Osteocyte (in vitro differentiated cells): Measurements from ENCODE around the gene CRACDL. TPM values are rescaled to one million over a fixed set of nuclear protein-coding genes. Genes with fewer than 3 reads are reported as not detected.

Experiments
- DNase-seq: peaks from one replicate; pipeline ENCODE4 v3.0.0; 2021; ENCODE audit warnings: mixed read lengths; ENCODE audit not compliant: unreplicated experiment; ENCODE audit errors: extremely low spot score
- H3K27ac Mint-ChIP-seq: one replicate; pipeline ENCODE4 v1.8.0; 2021; ENCODE audit warnings: mild to moderate bottlenecking, mixed read lengths; ENCODE audit not compliant: unreplicated experiment
- H3K27me3 Mint-ChIP-seq: one replicate; pipeline ENCODE4 v1.8.0; 2021; ENCODE audit warnings: mixed read lengths; ENCODE audit not compliant: unreplicated experiment
- H3K36me3 Mint-ChIP-seq: one replicate; pipeline ENCODE4 v1.8.0; 2021; ENCODE audit warnings: mixed read lengths; ENCODE audit not compliant: unreplicated experiment
- H3K4me1 Mint-ChIP-seq: one replicate; pipeline ENCODE4 v1.8.0; 2021; ENCODE audit warnings: mixed read lengths; ENCODE audit not compliant: unreplicated experiment
- H3K4me3 Mint-ChIP-seq: one replicate; pipeline ENCODE4 v1.8.0; 2021; ENCODE audit warnings: mild to moderate bottlenecking, moderate library complexity, mixed read lengths; ENCODE audit not compliant: unreplicated experiment
- H3K9me3 Mint-ChIP-seq: one replicate; pipeline ENCODE4 v1.8.0; 2021; ENCODE audit warnings: mixed read lengths; ENCODE audit not compliant: unreplicated experiment
- total RNA-seq: library from RNA; stranded (reverse); gene quantifications from 2 replicates; pipeline ENCODE4 v1.2.1, GENCODE V29; 2021
- TF ChIP-seq, protein P1 (sequence below): fragments of 200-600 bp; sonication (generic); IDR thresholded peaks from 2 replicates; pipeline ENCODE4 v1.5.0; 2021; ENCODE audit warnings: antibody characterized with exemption, mild to moderate bottlenecking, moderate library complexity

The CRACDL gene
- total RNA-seq, 1 donor from 2014 or later: 1.3 TPM

GRCh38 chr2:98799375-98800329 lies 136.4 kb downstream of the CRACDL start:
- Mint-ChIP-seq H3K9me3 (no peaks in the 10 kb centered on the region), H3K27ac (no peak overlapping the region), H3K4me1 (no peaks in the 10 kb centered on the region), H3K27me3 (peaks cover 12% of the 10 kb centered on the region), H3K4me3 (no peak overlapping the region), H3K36me3 (no peaks in the 10 kb centered on the region)
- TF ChIP-seq, protein P1, sequence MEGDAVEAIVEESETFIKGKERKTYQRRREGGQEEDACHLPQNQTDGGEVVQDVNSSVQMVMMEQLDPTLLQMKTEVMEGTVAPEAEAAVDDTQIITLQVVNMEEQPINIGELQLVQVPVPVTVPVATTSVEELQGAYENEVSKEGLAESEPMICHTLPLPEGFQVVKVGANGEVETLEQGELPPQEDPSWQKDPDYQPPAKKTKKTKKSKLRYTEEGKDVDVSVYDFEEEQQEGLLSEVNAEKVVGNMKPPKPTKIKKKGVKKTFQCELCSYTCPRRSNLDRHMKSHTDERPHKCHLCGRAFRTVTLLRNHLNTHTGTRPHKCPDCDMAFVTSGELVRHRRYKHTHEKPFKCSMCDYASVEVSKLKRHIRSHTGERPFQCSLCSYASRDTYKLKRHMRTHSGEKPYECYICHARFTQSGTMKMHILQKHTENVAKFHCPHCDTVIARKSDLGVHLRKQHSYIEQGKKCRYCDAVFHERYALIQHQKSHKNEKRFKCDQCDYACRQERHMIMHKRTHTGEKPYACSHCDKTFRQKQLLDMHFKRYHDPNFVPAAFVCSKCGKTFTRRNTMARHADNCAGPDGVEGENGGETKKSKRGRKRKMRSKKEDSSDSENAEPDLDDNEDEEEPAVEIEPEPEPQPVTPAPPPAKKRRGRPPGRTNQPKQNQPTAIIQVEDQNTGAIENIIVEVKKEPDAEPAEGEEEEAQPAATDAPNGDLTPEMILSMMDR: no peak
- DNase-seq: peak; percentile 62

GRCh38 chr2:98796775-98797544 lies 139.1 kb downstream of the CRACDL start:
- H3K4me1 Mint-ChIP-seq: no peaks in the 10 kb centered on the region
- peak; percentile 80 for DNase-seq
- TF ChIP-seq, protein P1: no peak

GRCh38 chr2:98795891-98796676 lies 139.9 kb downstream of the CRACDL start:
- H3K9me3 Mint-ChIP-seq: no peaks in the 10 kb centered on the region
- DNase-seq: peak; percentile 64
- H3K4me1 Mint-ChIP-seq: no peaks in the 10 kb centered on the region
- H3K27ac Mint-ChIP-seq: no peak overlapping the region
- peaks cover 19% of the 10 kb centered on the region for H3K27me3 Mint-ChIP-seq
- no peaks in the 10 kb centered on the region for H3K36me3 Mint-ChIP-seq
- TF ChIP-seq, protein P1: no peak
- no peak overlapping the region for H3K4me3 Mint-ChIP-seq

More at GRCh38 chr2:98796775-98797544, 139.1 kb downstream of the CRACDL start:
- no peaks in the 10 kb centered on the region for H3K9me3 Mint-ChIP-seq
- H3K36me3 Mint-ChIP-seq: no peaks in the 10 kb centered on the region
- peaks cover 19% of the 10 kb centered on the region for H3K27me3 Mint-ChIP-seq
- H3K27ac Mint-ChIP-seq: no peak overlapping the region
- H3K4me3 Mint-ChIP-seq: no peak overlapping the region

GRCh38 chr2:98793897-98794830 lies 141.9 kb downstream of the CRACDL start:
- Mint-ChIP-seq H3K4me3 (no peak overlapping the region), H3K9me3 (no peaks in the 10 kb centered on the region), H3K27me3 (peaks cover 16% of the 10 kb centered on the region), H3K27ac (no peak overlapping the region), H3K36me3 (no peaks in the 10 kb centered on the region), H3K4me1 (no peaks in the 10 kb centered on the region)
- peak; percentile 13 for DNase-seq
- TF ChIP-seq, protein P1: no peak
